Measurements from ENCODE around the gene ISOC2. TPM values are rescaled to one million over a fixed set of nuclear protein-coding genes. Genes with fewer than 3 reads are reported as not detected.
A peak's percentile ranks its signal among the peaks of the same experiment; 100 is the strongest.

ISOC2 gene
- total and polyA plus RNA-seq, 2 donors = 35.1 to 94.1 TPM

DNA sequence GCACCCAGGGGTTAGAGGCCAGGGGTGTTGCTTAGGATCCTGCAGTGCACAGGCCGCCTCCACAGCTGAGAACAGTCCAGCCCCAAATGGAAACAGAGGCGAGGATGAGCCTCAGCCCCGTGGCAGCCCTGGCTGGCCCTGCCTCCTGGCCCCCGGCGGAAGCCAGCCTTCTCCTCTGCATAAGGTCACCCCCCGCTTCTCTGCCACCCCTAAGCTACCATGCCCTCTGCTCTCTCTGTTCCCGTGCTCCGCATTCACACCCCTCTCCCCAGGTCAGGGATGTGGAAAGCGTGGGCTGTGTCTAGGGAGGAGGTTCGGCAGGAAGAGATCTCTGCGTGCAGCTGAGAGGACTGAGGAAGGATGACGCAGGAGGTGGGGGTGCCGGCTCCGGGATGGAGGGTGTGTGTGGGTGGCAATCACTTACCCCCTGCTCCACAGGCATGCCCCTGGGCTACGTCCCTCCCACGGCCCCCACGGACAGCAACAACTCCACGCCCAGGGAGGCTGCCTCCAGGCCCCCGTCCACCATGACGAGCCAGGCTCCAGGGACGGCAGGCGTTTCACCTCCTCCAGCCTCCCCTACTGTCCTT, 32.8 kb upstream of the ISOC2 start:
- no peak overlapping the region for H3K4me3 ChIP-seq (ENCODE audit: low read depth, low read length)
- no peak overlapping the region for H3K27ac ChIP-seq (ENCODE audit: low read depth)
- DNase-seq (ENCODE audit: extremely low spot score) = no peak
- H3K4me1 ChIP-seq (ENCODE audit: insufficient read depth) = no peaks in the 10 kb centered on the region
- no peaks in the 10 kb centered on the region for H3K36me3 ChIP-seq (ENCODE audit: insufficient read depth)
- WGBS = 46% methylated on average over 22 of the region's 22 CpGs

DNA sequence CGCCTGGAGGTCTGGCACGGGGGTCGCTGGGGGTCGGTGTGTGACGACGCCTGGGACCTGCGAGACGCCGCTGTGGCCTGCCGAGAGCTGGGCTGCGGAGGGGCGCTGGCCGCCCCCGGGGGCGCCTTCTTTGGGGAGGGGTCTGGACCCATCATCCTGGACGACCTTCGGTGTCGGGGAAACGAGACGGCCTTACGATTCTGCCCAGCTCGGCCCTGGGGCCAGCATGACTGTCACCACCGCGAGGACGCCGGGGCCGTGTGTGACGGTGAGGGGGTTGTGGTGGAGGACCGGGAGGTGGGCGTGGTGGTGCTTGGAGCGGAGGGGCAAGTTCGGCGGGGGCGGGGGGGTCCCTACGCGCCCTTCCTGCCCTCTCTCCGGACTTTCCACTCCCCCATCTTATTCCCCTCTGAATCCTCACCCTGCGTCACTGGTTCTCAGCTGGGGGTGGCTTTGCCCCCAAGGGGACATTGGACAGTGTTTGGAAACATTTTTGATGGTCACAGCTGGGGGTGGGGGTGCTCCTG, 32.3 kb upstream of the ISOC2 start:
- Histone ChIP-seq H3K4me3 (ENCODE audit: low read depth, low read length) (no peak overlapping the region), H3K27ac (ENCODE audit: low read depth) (no peak overlapping the region), H3K36me3 (ENCODE audit: insufficient read depth) (no peaks in the 10 kb centered on the region), H3K4me1 (ENCODE audit: insufficient read depth) (no peaks in the 10 kb centered on the region)
- WGBS = 47% methylated on average over 38 of the region's 38 CpGs
- DNase-seq (ENCODE audit: extremely low spot score) = no peak

DNA sequence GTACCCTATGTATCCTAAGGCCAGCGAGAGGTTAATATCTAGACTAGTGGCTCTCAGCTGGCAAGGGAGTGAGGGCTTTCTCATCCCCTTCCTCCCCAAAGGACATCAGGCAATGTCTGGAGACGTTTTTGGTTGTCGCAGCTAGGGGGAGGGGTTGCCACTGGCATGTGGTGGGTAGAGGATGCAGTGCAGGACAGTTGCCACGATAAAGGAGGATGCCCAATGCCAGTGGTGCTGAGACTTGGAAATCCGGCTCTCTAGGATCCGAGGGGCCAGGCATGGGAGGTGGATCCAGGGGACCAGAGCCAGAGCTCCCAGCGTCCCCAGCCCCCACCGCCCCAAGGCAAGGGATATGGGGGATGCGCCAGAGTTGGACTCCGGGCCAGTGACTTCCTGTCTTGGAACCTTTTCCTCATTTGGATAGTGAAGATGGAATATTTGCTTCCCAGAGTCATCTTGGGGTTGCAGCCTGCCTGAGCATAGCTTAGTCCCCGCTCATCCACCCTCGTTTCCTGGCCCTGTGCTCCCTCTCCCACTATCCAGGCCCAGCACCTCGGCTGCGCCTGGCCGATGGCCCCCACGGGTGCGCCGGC, 31.7 kb upstream of the ISOC2 start:
- DNase-seq (ENCODE audit: extremely low spot score) = peak; percentile 47
- Histone ChIP-seq H3K4me3 (ENCODE audit: low read depth, low read length) (no peak overlapping the region), H3K4me1 (ENCODE audit: insufficient read depth) (no peaks in the 10 kb centered on the region), H3K27ac (ENCODE audit: low read depth) (no peak overlapping the region), H3K36me3 (ENCODE audit: insufficient read depth) (no peaks in the 10 kb centered on the region)
- 39% methylated on average over 18 of the region's 18 CpGs for WGBS

DNA sequence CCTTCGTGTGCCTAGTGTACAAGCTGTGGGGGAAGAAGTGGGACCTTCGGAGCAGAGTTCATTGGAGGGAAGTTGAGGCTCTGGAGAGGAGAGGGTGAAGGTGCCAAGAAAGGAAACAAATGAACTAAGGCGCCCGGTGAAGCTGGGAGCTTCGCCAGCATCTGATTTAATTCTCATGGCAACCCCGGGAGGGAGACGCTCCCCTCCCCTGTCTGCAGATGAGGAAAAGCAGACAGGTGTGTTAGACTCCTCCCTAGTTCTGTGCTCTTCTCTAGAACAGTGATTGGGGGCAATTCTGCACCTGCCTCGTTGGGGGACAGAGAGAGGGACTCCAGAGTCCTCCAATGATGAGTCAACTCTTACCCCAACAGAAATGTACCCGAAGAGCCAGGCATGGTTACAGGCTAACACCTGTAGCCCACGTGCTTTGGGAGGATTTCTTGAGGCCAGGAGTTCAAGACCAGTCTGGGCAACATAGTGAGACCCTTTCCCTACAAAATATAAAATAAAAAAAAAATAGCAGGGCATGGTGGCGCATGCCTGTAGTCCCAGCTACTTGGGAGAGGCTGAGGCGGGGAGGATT, 31.0 kb upstream of the ISOC2 start:
- Histone ChIP-seq H3K27ac (ENCODE audit: low read depth) (no peak overlapping the region), H3K36me3 (ENCODE audit: insufficient read depth) (no peaks in the 10 kb centered on the region), H3K4me1 (ENCODE audit: insufficient read depth) (no peaks in the 10 kb centered on the region), H3K4me3 (ENCODE audit: low read depth, low read length) (no peak overlapping the region)
- no peak for DNase-seq (ENCODE audit: extremely low spot score)
- WGBS = 42% methylated on average over 12 of the region's 12 CpGs

DNA sequence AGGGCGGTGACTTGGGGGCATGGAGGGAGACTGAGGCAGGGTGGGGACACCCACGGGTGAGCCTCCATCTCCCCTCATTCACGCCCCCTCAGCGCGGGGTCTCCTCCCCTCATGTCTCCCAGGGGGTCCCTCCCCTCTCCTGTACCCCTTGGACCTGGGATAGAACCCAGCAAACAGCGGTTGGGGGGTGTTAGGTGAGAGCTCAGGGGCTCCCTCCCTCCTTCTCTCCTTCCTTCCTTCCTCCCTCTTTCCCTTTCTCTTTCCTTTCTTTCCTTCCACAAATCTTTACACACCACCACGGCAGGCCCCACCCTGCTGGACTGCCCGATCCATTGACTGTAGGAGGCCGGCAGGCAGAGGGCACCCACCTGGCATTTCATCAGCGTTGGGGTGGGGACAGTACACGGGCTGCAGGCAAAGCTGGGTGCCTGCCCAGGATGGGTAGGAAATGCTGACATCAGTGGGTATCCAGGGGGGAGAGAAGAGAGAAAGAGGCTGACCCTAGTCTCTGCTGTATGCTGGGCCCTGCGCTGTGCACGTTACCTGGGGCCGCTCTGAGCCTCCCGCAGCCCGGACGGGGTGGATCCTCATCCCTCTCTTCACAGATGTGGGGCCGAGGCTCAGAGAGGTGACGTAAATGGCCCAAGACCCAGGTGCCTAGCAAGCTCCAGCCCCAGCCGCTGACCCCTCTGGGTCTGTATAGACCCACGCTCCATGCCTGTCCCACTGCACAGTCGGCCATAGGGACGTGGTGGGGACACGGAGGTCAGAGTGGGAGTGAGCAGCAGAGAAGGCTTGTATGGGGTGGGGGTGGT, 30.3 kb upstream of the ISOC2 start:
- WGBS = 70% methylated on average over 24 of the region's 24 CpGs
- Histone ChIP-seq H3K36me3 (ENCODE audit: insufficient read depth) (no peaks in the 10 kb centered on the region), H3K4me1 (ENCODE audit: insufficient read depth) (no peaks in the 10 kb centered on the region), H3K27ac (ENCODE audit: low read depth) (no peak overlapping the region), H3K4me3 (ENCODE audit: low read depth, low read length) (no peak overlapping the region)
- DNase-seq (ENCODE audit: extremely low spot score) = no peak

DNA sequence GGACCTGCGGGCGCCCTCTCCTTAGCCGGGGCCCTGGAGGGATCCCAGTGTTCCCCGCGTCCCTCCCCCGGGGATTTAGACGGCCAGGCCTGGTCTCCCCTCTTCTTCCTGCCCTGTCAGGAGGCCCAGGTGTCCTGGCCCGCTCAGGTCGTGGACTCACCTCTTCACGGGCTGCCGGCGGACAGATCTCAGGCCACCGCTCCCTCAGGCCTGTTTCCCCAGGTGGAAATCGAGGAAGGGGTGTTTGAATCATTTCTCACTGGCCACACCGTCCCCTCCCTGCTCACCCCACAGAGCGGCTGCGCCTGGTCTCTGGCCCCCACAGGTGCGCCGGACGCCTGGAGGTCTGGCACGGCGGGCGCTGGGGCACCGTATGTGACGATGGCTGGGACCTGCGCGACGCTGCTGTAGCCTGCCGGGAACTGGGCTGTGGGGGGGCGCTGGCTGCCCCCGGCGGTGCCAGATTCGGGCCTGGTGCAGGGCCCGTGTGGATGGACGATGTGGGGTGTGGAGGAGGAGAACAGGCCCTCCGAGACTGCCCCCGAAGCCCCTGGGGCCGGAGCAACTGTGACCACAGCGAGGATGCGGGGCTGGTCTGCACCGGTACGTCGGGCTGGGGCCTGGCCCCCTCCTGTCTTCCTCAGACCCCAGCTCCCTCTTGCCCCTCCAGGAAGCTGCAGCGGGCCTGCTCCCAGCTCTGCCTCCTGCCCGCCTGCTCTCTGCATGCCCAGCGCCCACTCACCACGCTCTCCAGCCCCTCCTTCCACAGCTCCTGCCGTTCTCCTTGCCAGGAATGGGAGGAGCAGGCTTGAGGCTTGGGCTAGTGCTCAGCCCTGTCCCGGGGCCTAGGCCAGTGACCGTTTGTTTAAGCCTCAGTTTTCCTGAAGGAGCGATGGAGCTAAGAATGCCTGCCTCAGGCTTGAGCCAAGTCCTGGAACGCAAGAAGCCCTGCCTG, 29.3 kb upstream of the ISOC2 start:
- H3K36me3 ChIP-seq (ENCODE audit: insufficient read depth) = no peaks in the 10 kb centered on the region
- no peak overlapping the region for H3K27ac ChIP-seq (ENCODE audit: low read depth)
- no peaks in the 10 kb centered on the region for H3K4me1 ChIP-seq (ENCODE audit: insufficient read depth)
- WGBS = 75% methylated on average over 52 of the region's 52 CpGs
- DNase-seq (ENCODE audit: extremely low spot score) = no peak
- no peak overlapping the region for H3K4me3 ChIP-seq (ENCODE audit: low read depth, low read length)

DNA sequence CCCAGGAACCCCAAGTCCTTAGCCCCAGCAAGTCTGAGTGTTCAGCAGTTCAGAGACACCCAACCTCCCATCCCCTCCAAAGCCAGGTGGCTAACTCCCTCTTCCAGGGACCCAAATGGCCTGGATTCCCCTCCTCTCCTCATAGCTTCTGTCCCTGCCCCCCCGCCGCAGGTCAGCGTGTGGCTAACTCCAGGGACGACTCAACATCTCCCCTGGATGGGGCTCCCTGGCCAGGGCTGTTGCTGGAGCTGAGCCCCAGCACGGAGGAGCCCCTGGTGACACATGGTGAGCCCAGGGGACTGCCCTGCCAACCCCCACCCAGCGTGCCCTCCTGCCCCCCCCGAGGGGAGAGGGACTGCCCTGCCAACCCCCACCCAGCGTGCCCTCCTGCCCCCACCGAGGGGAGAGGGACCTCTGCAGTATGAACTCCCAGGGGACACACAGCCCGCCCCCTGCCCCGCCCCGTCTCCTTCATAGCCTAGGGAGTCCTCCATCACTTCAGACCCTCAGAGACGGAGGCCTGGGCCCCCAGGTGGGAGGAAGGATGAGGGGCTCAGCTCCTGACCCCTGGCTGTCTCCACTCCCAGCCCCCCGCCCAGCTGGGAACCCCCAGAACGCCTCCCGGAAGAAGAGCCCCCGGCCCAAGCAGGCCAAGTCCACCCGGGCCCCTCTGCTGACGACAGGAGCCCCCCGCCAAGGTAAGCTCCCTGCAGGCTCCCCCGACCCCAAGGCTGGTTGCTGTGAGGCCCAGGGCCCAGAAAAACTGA, 28.5 kb upstream of the ISOC2 start:
- H3K36me3 ChIP-seq (ENCODE audit: insufficient read depth) = no peaks in the 10 kb centered on the region
- DNase-seq (ENCODE audit: extremely low spot score) = no peak
- 68% methylated on average over 21 of the region's 21 CpGs for WGBS
- no peak overlapping the region for H3K4me3 ChIP-seq (ENCODE audit: low read depth, low read length)
- no peak overlapping the region for H3K27ac ChIP-seq (ENCODE audit: low read depth)
- H3K4me1 ChIP-seq (ENCODE audit: insufficient read depth) = no peaks in the 10 kb centered on the region

DNA sequence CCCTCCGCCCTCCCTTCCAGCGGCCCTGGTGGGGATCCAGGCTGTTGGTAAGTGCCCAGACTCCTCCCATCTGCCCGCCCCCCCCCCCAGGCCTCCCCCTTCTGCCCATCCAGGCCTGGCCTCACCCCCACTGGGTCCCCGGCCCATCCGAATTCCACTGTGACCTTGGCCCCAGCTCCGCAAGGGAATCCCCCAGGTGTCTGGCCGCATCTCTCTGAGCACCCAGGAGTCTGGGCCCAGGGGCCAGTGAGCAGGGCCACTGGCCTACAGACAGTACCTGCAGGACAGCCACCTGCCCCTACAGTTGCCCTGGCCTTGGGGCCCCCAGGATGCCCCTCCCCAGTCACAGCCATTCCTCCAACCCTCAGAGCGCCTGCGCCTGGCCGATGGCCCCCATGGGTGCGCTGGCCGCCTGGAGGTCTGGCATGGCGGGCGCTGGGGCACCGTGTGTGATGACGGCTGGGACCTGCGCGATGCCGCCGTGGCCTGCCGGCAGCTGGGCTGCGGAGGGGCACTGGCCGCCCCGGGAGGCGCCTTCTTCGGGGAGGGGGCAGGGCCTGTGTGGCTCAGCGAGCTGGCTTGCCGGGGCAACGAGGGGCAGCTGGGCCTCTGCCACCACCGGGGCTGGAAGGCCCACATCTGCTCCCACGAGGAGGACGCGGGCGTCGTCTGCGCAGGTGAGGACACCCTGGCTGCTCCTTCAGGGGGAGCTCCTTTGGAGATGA, 27.7 kb upstream of the ISOC2 start:
- no peak for DNase-seq (ENCODE audit: extremely low spot score)
- WGBS = 56% methylated on average over 36 of the region's 36 CpGs
- no peak overlapping the region for H3K4me3 ChIP-seq (ENCODE audit: low read depth, low read length)
- H3K27ac ChIP-seq (ENCODE audit: low read depth) = no peak overlapping the region
- H3K4me1 ChIP-seq (ENCODE audit: insufficient read depth) = no peaks in the 10 kb centered on the region
- H3K36me3 ChIP-seq (ENCODE audit: insufficient read depth) = no peaks in the 10 kb centered on the region

DNA sequence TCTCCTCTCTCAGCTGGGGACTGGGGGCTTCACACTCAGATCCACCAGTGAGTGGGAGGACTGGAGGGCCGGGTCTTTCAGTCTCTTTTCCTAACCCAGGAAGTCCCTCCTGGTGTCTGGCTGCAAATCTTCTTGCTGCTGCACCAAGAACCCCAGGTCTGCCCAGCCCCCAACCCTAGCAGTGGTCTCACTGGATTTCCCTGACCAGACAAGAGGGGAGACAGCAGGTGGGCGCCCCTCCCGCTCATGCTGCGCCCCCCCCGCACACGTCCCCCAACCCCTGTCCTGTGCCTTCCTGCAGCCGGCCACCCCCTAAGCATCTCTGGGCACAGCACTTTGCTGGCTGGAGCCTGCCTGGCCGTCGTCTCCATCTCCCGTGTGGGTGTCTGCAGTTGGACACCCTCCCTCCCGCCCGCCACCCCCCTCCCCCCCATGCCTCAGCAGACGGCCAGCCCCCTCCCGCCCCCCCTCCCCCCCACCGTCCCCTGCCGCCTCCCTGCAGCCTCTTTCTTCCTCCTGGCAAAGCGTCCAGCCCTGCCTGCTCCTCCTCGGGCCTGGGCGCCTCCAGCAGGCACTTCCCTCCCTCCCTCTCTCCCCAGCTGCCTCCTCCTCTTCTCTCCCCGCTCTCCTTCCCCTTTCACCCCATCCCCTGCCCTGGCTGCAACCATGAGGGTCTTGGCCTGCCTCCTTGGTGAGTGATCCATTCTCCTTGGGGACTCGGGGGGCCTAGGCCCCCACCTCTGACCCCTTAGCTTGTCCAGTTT, 26.7 kb upstream of the ISOC2 start, which contains the start of gene SSC5D:
Gene SSC5D (plus strand): TSS at position 513 of the 764 bp plus-strand sequence. CDS start 154 bp downstream, at position 667.
- Histone ChIP-seq H3K36me3 (ENCODE audit: insufficient read depth) (no peaks in the 10 kb centered on the region), H3K4me1 (ENCODE audit: insufficient read depth) (no peaks in the 10 kb centered on the region), H3K27ac (ENCODE audit: low read depth) (peak within 1 kb of the TSS; percentile 69), H3K4me3 (ENCODE audit: low read depth, low read length) (no peak within 1 kb of the TSS)
- DNase-seq (ENCODE audit: extremely low spot score) = no peak
- WGBS = 12% methylated on average over 19 of the region's 21 CpGs

DNA sequence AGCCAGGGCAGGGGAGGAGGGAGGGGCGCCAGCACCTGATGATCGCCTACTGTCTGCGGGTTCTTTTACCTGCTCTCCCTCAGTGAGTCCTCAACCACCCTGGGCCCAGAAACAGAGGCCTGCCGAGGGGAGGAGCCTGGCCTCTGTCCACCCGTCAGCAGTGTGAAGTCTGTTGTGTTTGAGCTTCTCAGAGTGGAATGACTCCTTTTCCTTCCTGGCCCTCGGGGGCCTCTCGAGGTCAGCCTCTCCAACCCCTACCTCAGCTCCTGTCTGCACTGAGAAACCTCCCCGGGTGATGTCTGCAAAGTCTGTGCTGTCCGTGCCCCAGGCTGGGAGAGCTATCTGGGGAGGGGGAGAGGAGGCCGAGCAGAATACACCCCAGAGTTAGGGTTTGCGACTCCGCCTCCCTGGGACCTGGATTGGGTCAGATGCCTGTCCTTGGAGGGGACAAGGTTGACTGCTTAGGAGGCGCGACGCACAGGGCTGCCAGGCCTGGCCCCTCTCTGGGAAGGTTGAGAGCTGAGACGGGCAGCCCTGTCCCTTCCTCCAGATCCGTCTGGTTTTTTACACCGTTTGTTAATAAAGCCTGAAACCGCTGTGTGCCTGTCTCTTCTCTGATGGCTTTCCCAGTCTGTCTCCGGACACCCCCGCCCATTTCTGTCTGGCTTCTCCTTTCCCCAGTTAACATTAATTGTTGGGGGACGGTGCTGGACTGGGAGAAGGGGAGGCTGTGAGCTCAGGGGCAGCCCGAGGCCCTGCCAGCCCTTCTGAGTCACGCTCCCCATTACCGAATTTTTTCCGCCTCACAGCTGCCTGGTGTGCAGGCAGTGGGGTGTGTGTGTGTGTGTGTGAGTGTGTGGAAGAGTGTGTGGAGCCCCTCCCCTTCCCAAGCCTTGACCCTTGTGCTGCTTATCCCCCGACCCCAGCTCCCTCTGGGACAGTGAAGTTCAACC, 25.8 kb upstream of the ISOC2 start:
- no peaks in the 10 kb centered on the region for H3K4me1 ChIP-seq (ENCODE audit: insufficient read depth)
- H3K36me3 ChIP-seq (ENCODE audit: insufficient read depth) = no peaks in the 10 kb centered on the region
- DNase-seq (ENCODE audit: extremely low spot score) = no peak
- H3K27ac ChIP-seq (ENCODE audit: low read depth) = peak overlapping the region; percentile 69
- WGBS = 21% methylated on average over 27 of the region's 27 CpGs
- no peak overlapping the region for H3K4me3 ChIP-seq (ENCODE audit: low read depth, low read length)

Measured in urinary bladder (tissue), 4 donors.